Stimulated activated CD8-positive, alpha-beta memory T cell treated with anti-CD3 and anti-CD28 coated beads, Interleukin-4, amount 100 ng/mL, for 48 hours (primary cell): ENCODE measurements around the gene GHR.

Experiments used
- DNase-seq: peaks from one replicate; pipeline ENCODE4 v3.0.0-alpha.2; 2020

GHR gene

DNA sequence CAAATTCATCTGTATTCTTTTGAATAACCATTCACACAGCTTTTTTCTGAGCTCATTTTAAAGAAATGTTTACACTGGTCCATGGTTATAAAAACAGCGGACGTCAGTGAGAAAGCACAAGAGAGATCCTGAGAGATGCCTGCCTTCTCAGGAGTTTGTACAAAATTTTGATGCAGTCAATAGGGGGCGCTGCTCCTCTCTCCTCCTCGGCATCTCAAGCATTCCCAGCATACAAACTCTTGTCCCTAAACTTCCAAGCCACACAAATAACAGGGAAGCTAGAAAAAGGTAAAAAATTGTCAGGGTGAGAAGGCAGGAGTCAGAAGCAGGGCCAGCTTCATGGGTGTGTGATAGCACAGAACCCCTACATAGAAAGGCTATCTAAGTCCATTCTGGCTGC is 322.2 kb downstream of the GHR start:
- DNase-seq, result peak; percentile 27

DNA sequence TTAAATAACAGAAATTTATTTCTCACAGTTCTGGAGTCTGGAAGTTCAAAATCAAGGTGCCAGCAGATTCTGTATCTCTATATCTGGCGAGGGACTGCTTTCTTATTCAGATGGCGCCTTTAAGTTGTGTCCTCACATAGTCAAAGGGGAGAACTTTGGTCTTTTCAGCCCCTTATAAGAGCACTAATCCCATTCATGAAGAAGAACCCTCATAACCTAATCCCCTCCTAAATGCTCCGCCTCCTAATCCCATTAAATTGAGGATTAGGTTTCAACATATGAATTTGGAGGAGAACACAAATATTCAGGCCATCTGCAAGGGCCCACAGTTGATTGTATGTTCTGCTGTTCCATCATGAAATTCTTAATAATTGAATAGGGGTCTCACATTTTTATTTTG is 322.6 kb downstream of the GHR start:
- no peak for DNase-seq

DNA sequence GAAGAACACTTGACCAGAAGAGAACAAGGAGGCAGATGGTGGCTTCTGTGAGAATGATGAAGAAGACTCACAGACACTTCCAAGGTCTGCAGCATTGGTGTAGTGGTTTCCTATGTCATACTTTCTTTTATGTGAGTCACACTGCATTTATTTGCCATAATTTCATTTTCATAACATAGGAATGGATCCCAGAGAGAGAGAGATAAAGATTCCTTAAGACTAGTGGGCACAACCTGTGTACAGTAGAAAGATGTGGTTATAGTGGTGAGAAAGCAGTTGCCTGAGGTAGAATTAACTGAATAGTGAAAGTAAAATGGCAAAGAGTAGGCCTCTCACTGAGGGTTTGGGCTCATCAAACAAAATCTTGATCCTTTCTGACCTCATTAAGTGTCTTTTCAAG is 325.8 kb downstream of the GHR start:
- no peak for DNase-seq

DNA sequence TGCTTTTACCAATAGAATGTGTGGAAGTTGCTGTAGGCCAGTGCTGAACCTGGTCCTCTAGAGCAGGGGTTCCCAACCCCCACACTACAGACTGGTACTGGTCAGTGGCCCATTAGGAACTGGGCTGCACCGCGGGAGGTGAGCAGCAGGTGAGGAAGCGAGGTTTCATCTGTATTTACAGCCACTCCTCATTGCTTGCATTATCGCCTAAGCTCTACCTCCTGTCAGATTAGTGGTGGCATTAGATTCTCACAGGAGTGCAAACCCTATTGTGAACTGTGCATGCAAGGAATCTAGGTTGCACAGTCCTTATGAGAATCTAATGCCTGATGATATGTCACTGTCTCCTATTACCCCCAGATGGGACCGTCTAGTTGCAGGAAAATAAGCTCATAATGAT is 327.3 kb downstream of the GHR start:
- no peak for DNase-seq

DNA sequence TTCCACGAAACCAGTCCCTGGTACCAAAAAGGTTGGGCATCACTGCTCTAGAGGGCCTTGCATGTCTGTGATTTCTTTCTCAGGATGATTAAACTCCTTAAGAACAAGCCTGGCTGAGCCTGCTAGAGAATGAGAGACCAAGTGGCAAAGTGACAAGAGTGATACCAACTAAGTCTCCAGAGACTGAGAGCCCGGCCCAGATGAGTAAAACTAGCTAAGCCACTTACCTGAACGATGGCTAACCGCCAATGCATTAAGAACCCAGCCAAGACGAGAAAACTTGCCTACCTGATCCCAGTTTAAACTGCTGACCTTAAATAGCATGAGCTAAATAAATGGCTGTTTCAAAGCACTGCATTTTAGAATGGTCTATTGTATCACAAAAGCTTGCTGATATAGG is 327.8 kb downstream of the GHR start:
- DNase-seq, result no peak

DNA sequence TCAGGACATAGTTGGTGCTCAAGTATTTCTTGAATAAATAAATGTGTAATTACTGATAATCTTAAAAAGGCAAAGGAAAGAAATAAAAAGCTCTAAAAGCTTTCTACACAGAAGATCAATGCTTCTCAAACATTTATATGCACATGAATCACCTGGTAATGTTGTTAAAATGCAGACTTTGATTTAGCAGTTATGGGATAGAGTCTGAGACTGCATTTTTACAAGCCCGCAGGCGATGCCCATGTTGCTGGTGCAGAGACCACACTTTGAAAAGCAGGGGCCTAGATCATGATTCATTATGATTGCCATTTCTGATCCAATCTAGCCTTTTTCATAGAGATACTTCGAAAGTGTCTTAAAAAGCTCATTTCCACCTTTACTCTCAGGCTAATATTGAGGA is 329.9 kb downstream of the GHR start:
- no peak for DNase-seq

DNA sequence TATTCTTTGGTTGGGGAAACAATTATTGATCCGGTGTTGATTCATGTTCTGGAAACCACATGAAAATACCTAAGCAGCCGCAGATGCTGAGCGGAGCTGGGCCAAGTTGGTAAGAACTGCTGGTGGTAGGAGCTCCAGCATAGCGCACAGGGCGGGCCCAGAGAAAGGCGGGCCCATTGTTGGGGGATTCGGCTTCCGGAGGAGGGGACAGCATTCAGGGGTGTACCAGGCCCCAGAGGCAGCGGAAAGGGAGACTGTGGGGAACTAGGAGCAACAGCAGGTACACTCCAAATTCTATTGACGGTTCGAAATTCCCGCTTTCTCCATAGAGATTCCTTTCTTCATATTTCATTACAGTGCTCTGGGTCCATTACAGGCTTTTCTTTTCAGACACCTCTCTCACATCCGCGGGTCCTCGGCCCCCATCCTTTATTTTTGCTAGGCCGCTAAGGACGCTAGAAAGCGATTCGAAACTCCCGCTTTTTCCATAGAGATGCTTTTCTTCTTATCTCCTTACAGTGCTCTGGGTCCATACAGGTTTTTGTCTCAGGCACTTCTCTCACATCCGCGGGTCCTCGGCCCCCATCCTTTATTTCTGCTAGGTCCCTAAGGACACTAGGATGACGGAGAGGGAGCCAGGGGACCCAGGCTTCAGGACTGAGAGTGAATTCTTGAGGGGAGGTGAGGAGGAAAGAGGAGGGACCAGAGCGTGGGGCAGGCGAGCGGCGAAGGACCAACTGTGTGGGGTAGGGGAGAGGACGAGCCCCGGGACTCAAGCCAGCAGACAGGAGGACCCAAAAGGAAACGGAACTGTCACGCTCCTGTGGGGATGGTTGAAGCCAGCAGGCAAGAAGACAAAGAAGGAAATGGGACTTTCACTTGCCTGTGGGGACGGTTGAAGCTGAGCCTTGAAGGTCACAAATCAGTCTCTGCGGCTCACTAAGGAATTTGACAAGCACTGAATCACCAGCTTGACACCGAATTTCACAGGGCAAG is 333.7 kb downstream of the GHR start, which contains the start of gene CCDC152:
TSS of gene CCDC152 (plus strand) at position 213 of the 996 bp plus-strand sequence. CDS start 2,304 bp downstream, outside the sequence.
- peak; percentile 75 for DNase-seq

DNA sequence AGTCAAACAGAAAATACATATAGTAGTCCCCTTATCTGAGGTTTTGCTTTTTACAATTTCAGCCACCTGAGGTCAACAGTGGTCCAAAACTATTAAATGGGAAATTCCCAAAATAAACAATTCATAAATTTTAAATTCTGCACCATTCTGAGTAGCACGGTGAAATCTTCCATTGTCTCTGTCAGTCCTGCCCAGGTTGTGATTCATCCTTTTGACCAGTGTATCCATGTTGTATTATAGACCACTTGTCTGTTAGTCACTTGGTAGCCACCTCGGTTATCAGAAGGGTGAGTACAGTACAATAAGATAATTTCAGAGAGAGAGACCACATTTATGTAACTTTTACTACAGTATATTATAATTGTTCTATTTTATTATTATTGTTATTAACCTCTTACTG is 336.2 kb downstream of the GHR start:
- no peak for DNase-seq

DNA sequence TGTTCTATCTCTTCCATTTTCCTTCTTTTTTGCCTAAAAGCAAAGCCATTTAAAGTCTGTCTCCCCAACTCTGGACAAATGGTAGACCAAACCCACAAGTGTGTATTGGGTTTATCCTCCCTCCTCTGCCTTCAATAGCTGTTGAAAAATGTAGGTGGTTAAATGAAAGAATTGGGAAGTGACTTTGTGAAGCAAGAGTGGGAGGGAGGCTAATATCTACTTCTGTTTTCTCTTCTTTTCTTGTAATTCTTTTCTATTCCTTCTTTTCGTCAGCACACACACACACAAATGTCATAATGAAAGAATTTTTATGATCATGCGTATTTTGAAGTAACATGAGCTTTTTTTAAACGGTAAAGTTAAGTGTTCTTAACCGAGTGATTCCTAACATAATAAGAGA is 337.2 kb downstream of the GHR start:
- no peak for DNase-seq

DNA sequence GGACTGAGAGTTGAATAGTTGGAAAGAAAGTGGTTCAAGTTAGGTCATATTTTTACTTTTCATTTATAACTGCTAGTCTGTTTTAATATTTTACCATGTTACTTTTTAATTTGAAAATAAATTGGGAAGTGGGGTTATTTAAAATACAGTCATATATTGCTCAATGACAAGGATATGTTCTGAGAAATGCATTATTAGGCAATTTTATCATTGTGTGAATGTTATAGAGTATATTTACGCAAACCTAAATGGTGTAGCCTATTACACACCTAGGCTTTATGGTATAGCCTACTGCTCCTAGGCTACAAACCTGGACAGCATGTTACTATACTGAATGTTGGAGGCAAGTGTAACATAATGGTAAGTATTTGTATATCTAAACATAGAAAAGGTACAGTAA is 338.6 kb downstream of the GHR start:
- no peak for DNase-seq

DNA sequence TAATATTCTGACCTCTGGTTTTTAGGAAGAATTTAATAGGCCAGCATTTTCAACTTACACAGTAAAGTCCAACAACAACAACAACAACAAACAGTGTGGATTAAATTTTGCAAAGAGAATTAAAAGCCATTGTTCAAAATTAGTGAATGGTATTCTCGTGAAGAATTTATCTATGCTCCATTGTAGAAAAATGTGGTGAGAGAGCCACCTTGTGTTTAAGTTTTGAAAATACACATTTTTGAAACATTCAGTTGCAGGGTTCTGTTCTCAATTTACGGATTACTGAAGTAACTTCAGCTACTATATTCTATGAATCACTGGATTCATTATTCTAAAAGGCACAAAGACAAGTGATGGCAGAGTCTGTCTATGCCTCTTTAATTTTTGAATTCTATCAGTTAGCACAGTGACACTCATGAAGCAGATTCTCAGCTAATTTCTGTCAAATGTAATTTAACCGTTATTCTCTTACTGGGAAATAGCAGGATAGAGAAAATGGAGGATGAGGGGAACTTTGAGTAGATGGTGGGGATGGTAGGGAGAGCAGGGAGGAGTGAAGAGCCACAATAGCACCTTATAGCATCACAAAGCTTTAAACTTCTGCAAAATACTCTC is 344.4 kb downstream of the GHR start:
- no peak for DNase-seq

DNA sequence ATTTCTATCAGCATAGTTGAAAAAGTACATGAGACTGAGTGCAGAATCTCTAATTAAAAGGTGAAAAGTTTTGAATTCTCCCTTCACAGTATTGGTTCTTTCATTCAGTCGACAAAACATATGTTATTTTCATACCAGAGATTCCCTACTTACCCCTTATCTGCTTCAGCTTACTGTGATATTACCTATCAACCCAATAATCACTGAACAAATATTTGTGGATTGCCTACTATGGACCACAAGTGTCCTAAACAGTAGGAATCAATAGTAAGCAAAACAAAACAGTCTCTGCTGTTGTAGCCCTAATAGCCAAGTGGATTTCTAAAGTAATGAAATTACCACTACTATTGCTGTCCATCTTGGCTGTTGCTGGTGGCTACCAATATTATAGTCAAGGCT is 344.9 kb downstream of the GHR start:
- no peak for DNase-seq

DNA sequence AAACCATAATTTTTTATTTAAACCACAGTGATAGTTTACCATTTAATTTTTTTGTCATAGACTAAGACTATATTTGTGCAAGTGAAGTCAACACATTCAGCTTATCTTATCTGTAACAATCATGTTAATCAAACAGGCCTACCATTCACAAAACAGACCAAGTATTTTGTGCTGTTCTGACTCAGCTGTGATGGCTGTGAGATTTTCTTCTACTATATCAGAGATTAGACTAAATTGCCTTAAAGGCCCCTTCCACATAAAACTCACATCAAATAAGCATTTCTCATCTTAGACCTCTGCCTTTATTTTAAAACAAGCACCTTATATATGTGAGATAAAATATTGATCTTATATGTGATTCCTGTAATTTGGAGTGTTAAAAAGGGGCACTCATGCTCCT is 346.8 kb downstream of the GHR start:
- DNase-seq, result no peak
